MM.1S (cell line): ENCODE data around the gene VAC14.

ENCODE experiments used
- EZH2 ChIP-seq: fragments of 300-600 bp; sonication (generic); optimal IDR thresholded peaks from 2 replicates; pipeline ENCODE3; 2017; ENCODE audit warnings: low read depth, mild to moderate bottlenecking, antibody characterized with exemption, low read length, mixed read lengths
- EZH2phosphoT487 ChIP-seq: fragments of 300-600 bp; sonication (generic); IDR thresholded peaks from 2 replicates; pipeline ENCODE4 v1.6.1; 2018; ENCODE audit warnings: antibody characterized with exemption, low read length

GRCh38 chr16:70800311-70800710, 647 bp downstream of the VAC14 start:
- TF ChIP-seq EZH2 (no peak), EZH2phosphoT487 (no peak)
